Activated CD8-positive, alpha-beta memory T cell treated with anti-CD3 and anti-CD28 coated beads, Interleukin-2, amount 50 U/mL, for 4 hours (primary cell): ENCODE data around the gene EPS15.
"Not testable (repeated sequence)": the region's sequence is repeated elsewhere in the genome, so short reads cannot be mapped to it uniquely, and the experiment has no call there.

Source experiments
- DNase-seq: peaks from one replicate; pipeline ENCODE4 v3.0.0-alpha.2; 2020

Gene EPS15

GRCh38 chr1:51464828-51465227 lies 54.2 kb downstream of the EPS15 start:
- no peak for DNase-seq

DNA sequence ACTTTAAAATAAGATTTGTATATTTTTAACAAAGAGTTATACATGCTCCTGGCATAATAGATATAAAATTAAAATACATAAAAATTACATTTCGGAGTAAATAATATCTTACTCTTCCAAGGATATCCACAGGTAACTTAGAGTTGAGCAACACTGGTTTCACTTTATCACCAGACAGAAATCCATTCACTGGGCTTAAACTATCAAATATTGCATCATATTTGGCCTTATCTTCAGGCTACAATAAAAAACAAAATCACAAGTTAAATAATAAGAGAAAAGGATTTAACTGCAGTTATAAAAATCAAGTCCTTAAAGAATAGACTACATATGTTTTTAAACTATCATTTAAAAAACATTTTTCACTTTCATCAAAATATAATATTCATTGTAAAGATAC lies 55.5 kb downstream of the EPS15 start:
- DNase-seq: no peak

DNA sequence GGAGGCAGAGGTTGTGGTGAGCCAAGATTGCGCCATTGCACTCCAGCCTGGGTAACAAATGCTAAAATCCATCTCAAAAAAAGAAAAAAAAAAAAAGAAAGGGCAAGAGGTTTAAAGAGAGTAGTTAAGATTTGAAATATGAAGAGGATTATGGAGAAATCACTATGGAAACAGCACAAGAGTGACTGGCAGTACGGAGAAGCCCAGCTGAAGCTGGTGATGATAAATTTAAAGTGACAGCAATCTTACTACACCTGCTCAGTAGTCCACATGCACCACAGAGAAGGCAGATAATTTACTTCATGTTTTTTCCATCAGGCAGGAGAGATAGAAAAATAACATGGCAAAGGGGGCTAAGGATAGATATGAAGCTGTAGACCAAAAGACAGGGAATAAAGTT lies 56.8 kb downstream of the EPS15 start:
- DNase-seq: not testable (repeated sequence)

GRCh38 chr1:51454554-51454953 lies 64.5 kb downstream of the EPS15 start:
- DNase-seq: no peak

- DNase-seq: no peak
These were observed 66.1 kb downstream of the EPS15 start for GRCh38 chr1:51453010-51453409.

DNA sequence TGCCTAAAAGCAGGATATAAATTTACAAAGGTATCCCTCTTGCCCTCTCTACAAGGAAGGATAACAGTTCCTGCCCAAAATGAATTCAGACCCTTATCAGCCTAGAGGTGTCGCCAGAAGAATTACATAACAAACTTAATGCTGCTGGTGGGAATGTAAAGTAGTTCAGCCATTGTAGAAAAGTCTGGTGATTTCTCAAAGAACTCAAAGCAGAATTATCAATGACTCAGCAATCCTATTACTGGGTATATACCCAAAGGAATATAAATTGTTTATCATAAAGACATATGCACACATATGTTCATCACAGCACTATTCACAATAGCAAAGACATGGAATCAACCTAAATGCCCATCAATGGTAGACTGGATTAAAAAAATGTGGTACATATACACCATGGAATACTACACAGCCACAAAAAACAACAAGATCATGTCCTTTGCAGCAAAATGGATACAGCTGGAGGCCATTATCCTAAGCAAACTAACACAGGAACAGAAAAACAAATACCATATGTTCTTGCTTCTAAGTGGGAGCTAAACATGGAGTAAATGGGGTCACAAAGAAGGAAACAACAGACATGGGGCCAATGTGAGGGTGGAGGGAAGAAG lies 70.1 kb downstream of the EPS15 start:
- not testable (repeated sequence) for DNase-seq

- DNase-seq: no peak
These were observed 73.5 kb downstream of the EPS15 start for GRCh38 chr1:51445351-51446090.

- DNase-seq: no peak
These were observed 74.4 kb downstream of the EPS15 start for GRCh38 chr1:51444534-51445192.

DNA sequence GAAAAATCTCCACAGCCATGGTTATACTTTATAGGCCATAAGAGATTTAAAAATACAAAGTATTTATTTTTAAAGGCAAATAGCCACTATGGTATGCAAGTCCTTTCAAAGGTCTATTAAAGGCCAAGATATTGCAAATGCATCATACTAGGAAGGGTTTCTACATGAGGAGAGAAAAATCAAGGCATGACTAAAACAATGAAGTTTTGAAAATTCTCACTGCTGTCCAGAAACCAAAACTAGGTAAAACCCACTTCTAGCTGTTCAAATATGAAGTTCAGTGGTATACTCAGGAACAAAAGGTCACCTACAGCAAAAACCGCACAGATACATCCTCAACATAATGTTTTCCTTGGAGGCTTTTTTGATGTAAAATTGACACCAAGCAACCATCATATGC lies 75.0 kb downstream of the EPS15 start:
- DNase-seq: no peak

GRCh38 chr1:51443555-51443954 lies 75.5 kb downstream of the EPS15 start:
- no peak for DNase-seq

DNA sequence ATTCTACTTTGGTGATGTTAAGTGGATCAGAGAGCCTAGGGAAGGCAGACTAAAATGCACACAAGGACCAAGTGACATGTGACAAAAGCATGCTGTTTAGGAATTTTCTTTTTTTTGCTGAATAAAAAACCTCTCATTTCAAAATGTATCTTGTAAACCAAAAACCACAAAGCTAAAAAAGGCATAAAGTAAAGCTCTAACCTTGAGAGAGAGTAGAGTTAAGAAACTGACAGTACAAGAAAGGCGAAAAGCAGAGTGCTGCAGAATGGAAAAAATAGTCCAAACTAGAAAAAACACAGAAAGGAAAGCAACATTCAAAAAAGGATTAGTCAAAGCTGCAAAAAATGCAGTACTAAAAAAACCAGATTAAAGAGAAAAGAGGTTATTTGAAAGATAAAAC lies 76.5 kb downstream of the EPS15 start:
- no peak for DNase-seq

- DNase-seq: no peak
These were observed 76.9 kb downstream of the EPS15 start for GRCh38 chr1:51442198-51442597.

- DNase-seq: no peak
These were observed 79.2 kb downstream of the EPS15 start for GRCh38 chr1:51439895-51440294.

DNA sequence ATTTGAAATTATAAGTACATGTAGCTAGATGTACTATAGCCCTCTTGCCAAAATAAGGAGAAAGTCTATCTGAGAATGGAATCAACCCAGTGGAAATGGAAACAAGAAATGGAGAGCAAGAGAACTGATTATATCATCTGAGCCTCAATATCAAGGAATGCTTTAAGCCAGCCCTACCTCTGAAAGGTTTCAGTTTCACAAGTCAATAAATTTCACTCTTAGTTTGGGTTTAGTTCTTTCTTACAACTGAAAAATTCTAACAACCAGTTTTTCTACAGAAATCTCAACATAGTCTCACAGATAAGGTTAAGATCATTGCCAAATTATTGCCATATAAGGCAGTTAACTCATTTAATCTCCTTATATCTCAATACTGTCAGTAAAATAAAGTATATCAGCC lies 80.0 kb downstream of the EPS15 start:
- DNase-seq: no peak

DNA sequence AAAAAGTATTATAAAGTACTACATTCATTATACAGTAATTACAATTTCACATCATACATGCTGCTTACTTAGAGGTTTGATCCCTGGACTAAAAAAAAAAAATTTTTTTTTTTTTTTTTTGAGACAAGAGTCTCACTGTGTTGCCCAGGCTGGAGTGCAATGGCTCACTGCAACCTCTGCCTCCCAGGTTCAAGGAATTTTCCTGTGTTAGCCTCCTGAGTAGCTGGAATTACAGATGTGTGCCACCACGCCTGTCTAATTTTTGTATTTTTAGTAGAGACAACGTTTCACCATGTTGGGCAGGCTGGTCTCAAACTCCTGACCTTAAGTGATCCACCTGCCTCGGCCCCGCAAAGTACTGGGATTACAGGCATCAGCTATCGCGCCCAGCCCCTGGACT lies 81.7 kb downstream of the EPS15 start:
- DNase-seq: not testable (repeated sequence)

DNA sequence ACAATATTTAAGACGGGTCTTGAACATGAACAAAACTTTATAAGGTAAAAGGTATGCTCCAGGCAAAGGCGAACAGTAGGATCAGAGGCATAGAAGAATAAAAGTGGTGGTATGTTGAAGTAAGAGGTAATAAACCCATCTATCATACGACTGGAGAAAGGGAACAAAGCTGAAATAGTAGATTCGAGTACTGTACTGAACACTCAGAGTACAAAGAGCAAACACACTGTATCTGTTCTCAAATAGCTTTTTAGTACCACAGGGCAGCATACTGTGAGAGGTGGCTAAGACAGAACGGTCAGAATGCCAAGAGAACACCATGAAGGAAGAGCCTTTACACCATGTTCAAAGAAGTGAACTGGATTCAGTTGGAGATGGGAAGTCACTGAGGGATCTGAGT lies 83.2 kb downstream of the EPS15 start:
- no peak for DNase-seq

DNA sequence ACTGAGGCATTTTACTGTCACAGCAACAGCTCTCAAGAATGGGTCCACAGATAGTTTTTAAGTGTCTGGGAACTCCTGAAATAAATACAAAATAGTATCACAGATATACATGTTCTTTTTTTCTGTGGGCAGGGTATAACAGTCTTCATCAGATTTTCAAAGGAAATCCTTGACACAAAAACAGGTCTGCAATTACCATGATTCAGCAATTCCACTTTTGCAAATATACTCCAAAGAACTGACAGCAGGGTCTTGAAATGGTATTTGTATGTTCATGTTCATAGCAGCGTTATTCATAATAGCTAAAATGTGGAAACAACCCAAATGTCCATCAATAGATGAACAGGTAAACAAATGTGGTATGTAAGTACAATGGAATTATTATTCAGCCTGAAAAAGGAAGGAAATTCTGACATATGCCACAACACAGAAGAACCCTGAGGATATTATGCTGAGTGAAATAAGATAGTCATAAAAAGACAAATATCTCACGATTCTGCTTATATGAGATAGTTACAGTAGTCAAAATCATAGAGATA lies 85.0 kb downstream of the EPS15 start:
- no peak for DNase-seq

GRCh38 chr1:51433269-51433971 lies 85.6 kb downstream of the EPS15 start:
- no peak for DNase-seq

DNA sequence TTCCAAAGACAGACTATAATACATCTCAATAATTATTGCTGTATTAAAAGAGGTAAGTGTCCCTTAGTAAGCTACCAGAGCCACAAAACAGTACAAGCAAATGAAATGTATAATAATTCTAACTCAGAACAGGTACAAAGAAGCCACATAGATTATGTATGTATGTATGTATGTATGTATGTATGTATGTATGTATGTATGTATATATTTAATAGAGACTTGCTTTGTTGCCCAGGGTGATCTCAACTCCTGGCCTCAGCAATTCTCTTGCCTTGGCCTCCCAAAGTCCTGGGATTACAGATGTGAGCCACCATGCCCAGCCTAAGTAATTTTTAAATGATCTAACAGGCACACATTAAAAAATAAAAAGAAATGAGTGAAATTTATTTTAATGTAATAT lies 86.9 kb downstream of the EPS15 start:
- no peak for DNase-seq

DNA sequence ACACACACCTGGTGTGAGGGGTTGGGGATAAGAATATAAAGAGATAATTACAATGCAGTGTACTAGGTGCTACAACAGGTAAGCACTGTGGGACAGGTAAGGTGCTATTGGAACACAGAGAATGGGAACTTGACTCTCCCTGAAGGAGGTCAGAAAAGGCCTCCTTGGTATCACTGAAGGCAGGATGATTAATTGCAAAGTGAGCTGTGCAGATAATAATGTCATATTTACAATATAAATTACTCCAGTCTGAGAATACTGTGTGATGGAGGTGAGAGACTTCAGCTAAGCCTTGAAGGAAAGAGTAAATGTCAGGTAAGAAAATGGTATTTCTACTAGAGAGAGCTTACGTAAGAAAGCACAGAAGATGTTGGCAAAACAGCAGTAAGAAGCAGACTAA lies 91.6 kb downstream of the EPS15 start:
- DNase-seq: no peak

- no peak for DNase-seq
These were observed 93.1 kb downstream of the EPS15 start for GRCh38 chr1:51425955-51426354.

- DNase-seq: no peak
These were observed 93.8 kb downstream of the EPS15 start for GRCh38 chr1:51425273-51425672.

DNA sequence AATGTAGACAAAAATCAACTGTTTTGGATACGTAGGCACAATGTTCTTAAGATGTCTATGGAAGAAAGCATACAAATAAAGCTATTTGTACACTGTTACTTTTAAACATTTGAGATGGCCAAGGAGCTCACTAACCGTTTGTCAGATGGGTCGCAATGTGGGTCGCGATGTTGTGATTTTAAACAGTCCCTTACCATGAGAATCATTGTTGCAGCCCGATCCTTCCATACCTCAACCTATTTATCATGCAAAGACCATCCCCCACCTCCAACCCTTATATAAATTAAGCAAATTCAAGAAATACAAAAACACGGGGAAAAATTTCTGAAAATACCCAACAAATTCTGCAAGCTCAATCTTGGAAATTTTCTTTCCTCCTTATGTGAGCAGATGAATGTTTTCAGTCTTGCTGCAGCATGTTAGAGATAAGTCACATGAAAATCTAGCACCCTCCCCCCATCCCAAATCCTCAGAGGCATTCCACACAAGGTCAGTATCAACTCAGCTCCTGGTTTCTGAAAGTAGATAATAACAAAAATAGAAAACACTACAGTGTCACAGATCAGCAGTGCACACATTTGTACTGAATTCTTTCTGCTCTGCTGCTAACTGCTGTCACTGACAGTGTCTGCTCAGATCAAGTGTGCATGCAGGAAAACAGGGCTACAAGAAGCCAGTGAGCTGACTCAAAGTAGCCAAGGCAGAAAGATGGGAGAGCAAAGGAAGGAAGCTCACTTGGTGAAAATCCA lies 95.8 kb downstream of the EPS15 start:
- no peak for DNase-seq
